Esophagus squamous epithelium (tissue), 5 donors: Measurements from ENCODE around the gene UBA7. TPM values are rescaled to one million over a fixed set of nuclear protein-coding genes. Genes with fewer than 3 reads are reported as not detected.

ENCODE experiments used
- DNase-seq: peaks from one replicate; lab custom pipeline; 2025; lab: John Stamatoyannopoulos, UW
- H3K27ac ChIP-seq, 4 donors: fragments of 200-600 bp; sonication (generic); one replicate each; pipeline ENCODE4 v1.5.1; 2016 to 2019; ENCODE audit warnings: mild to moderate bottlenecking in 1 of 4
- H3K27me3 ChIP-seq, 4 donors: fragments of 200-600 bp; sonication (generic); 1 replicate in 3 of 4; 2 replicates in 1 of 4; pipeline versions ENCODE4 v1.5.1 to v1.6.0; 2017 to 2021; ENCODE audit warnings: antibody characterized with exemption in 1 of 4
- H3K36me3 ChIP-seq, 3 donors: fragments of 200-600 bp; sonication (generic); one replicate each; pipeline ENCODE4 v1.5.1; 2016 to 2019
- H3K4me1 ChIP-seq, 3 donors: fragments of 200-600 bp; sonication (generic); one replicate each; pipeline ENCODE4 v1.5.1; 2017 to 2019
- H3K4me3 ChIP-seq, 4 donors: fragments of 200-600 bp; sonication (generic); 1 replicate in 3 of 4; 2 replicates in 1 of 4; pipeline ENCODE4 v1.5.1; 2016 to 2019; ENCODE audit warnings: mild to moderate bottlenecking in 2 of 4, moderate library complexity in 1 of 4
- H3K9me3 ChIP-seq, 3 donors: fragments of 200-600 bp; sonication (generic); one replicate each; pipeline ENCODE4 v1.5.1; 2016 to 2019
- POLR2A ChIP-seq, 4 donors: fragments of 450-650 bp; IDR thresholded peaks; one replicate each; pipeline ENCODE4 v1.6.1; 2017; ENCODE audit warnings: antibody characterized with exemption in 4 of 4, mild to moderate bottlenecking in 4 of 4, moderate library complexity in 3 of 4
- WGBS, 2 donors: methylation state at CpG; one replicate each; pipeline ENCODE4 v1.1.5; 2018; 5-methylcytosine and 5-hydroxymethylcytosine counted together
- intact Hi-C: fragments of 100-400 bp; cut with DNase I; formaldehyde crosslinking; loops from one replicate; pipeline ENCODE4 v1.15.0; 2022
- total RNA-seq, 4 donors: library from RNA; depleted of rRNA; stranded (reverse); fragments of >200 nt; gene quantifications; one replicate each; pipeline ENCODE4 v1.1.0, GENCODE V29; 2016
- TF ChIP-seq, protein P1 (sequence below), 6 experiments: fragments of 450-650 bp in 4 of 6; fragments of 200-600 bp in 2 of 6; sonication (generic) in 2 of 6; IDR thresholded peaks; one replicate each; pipeline ENCODE4 v1.5.1; 2016 to 2019; ENCODE audit warnings: antibody characterized with exemption in 6 of 6, mild to moderate bottlenecking in 4 of 6, moderate library complexity in 4 of 6
- donor health status: DM: yes; HTN: yes; CAD: no.

UBA7 gene
- total RNA-seq, 4 donors from 2014 or later: 8.1 to 43.3 (median 33.8) TPM

DNA sequence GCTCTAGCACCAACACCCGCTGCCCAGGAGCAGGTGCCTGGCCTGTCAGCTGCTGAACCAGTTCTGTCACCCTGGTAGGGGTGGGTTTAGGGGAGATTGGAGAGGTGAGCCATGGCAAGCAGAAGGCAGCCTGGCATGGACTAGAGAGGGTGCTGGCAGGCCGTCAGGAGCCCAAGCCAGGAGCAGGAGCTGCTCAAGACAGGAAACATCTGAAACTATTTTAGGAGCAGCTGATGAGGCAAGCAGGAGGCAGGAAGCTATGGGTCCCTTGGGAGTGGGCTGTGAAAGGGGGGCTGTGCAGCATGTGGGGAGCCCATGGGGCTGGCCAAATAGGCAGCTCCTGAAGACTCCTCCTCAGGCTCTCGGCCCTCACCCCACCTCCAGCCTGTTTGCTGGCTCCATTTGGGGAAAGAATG, 8.4 kb downstream of the UBA7 start:
- no peak for DNase-seq
- intact Hi-C loops: no loop called here
- Histone ChIP-seq H3K9me3 (no peaks in the 10 kb centered on the region), H3K4me1 (peaks cover 44 to 69% (median 51%) of the 10 kb centered on the region in 3 donors), H3K27ac (peak overlapping the region; percentile 96 to 98 (median 97)), H3K36me3 (peaks cover 6 to 29% (median 10%) of the 10 kb centered on the region in 3 donors), H3K27me3 (peaks cover 0 to 2% (median 0%) of the 10 kb centered on the region in 4 donors), H3K4me3 (peak overlapping the region in 3 of 4 donors; percentile 87 to 93 (median 92))
- TF ChIP-seq POLR2A (IDR thresholded peaks at IDR 0.05): no peak
- TF ChIP-seq, protein P1, sequence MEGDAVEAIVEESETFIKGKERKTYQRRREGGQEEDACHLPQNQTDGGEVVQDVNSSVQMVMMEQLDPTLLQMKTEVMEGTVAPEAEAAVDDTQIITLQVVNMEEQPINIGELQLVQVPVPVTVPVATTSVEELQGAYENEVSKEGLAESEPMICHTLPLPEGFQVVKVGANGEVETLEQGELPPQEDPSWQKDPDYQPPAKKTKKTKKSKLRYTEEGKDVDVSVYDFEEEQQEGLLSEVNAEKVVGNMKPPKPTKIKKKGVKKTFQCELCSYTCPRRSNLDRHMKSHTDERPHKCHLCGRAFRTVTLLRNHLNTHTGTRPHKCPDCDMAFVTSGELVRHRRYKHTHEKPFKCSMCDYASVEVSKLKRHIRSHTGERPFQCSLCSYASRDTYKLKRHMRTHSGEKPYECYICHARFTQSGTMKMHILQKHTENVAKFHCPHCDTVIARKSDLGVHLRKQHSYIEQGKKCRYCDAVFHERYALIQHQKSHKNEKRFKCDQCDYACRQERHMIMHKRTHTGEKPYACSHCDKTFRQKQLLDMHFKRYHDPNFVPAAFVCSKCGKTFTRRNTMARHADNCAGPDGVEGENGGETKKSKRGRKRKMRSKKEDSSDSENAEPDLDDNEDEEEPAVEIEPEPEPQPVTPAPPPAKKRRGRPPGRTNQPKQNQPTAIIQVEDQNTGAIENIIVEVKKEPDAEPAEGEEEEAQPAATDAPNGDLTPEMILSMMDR (IDR thresholded peaks at IDR 0.05): no peak
- WGBS, 2 donors: 20 to 21% methylated on average over 2 of the region's 3 CpGs

DNA sequence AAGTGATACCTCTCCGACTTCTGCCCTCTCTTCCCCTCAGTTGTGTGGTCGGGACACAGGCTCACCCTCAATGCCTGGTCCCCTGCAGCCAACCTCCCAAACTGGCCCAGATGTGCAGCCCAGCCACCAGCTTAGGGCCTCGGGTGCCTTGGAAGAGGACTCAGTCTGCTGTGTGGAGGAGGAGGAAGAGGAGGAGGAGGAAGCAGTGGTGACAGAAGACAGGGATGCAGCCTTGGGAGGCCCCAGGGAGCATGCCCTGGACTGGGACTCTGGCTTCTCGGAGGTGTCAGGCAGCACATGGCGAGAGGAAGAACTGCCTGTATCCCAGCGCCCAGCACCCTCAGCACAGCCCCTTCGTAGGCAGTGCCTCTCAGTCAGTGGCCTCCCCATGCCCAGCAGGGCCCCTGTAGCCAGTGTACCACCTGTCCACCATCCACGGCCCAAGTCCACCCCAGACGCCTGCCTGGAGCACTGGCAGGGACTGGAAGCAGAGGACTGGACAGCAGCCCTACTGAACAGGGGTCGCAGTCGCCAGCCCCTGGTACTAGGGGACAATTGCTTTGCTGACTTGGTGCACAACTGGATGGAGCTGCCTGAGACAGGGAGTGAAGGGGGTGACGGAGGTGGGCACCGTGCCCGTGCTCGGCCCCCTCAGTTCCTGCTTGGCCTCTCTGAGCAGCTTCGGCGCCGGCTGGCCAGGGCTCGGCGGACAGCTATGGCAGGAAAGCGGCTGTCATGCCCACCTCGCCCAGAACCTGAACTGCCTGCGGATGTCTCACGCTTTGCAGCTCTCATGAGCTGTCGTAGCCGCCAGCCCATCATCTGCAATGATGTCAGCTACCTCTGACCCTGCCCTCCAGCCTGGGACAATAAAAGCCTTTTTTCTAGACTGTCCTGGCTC, 9.4 kb downstream of the UBA7 start:
- H3K27ac ChIP-seq: peak overlapping the region; percentile 96 to 98 (median 97)
- H3K4me3 ChIP-seq: peak overlapping the region; percentile 87 to 93 (median 90)
- intact Hi-C loops: loop anchor here (5.0 kb wide), 1 partner anchor 98 kb away; the partner anchor contains the start of gene MST1R
- peaks cover 50 to 77% (median 51%) of the 10 kb centered on the region in 3 donors for H3K4me1 ChIP-seq
- no peak for DNase-seq
- peaks cover 0 to 2% (median 0%) of the 10 kb centered on the region in 4 donors for H3K27me3 ChIP-seq
- WGBS, 2 donors: 22 to 40% methylated on average over 2 to 14 of the region's 26 CpGs
- peaks cover 0 to 19% (median 3%) of the 10 kb centered on the region in 3 donors for H3K36me3 ChIP-seq
- TF ChIP-seq, protein P1 (IDR thresholded peaks at IDR 0.05): no peak
- TF ChIP-seq POLR2A (IDR thresholded peaks at IDR 0.05): no peak
- no peaks in the 10 kb centered on the region for H3K9me3 ChIP-seq

DNA sequence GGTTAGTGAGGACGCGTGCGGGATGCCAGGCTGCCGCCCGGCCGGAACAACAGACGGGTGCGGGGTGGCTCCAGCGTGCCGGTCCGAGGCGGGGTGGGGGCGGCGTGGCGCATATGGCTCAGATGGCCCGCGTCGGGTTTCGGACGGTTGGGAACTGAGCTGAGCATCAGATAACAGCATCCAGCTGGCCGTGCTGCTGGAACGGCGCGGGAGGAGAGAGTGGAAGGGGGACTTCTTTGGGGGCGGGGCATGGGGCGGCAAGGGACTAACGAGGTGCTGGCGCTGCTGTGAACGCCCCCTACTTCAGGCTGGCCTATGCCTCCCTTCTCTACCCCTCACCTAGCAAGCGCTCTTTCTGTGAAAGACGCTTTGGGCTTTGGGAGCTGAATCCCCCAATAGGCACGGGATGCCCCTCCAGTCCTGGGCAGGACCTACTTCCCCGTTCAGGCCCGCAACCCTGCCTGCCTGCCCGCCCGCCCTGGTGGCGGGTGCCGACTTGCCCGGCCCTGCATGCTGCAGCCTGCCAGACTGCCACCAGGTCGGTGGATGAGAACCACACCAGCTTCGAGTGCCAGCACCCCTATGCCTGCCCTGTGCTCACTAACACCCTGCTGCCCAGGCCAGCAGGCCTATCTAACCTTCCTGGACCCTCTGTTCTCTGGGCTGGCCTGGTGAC, 10.2 kb downstream of the UBA7 start:
- peaks cover 0 to 2% (median 0%) of the 10 kb centered on the region in 4 donors for H3K27me3 ChIP-seq
- H3K4me3 ChIP-seq: peak overlapping the region; percentile 87 to 93 (median 90)
- peaks cover 51 to 74% (median 52%) of the 10 kb centered on the region in 3 donors for H3K4me1 ChIP-seq
- no peaks in the 10 kb centered on the region for H3K9me3 ChIP-seq
- no peak for DNase-seq
- 0% methylated on average over 5 to 9 of the region's 41 CpGs for WGBS, 2 donors
- H3K36me3 ChIP-seq: peaks cover 0 to 11% (median 0%) of the 10 kb centered on the region in 3 donors
- intact Hi-C loops: loop anchor here (2.0 to 5.0 kb wide), 2 partner anchors 35 to 99 kb away; partner anchors contain the start of gene MST1R
- TF ChIP-seq, protein P1 (IDR thresholded peaks at IDR 0.05): peak in 3 of 6 experiments; percentile 20 to 54 (median 42)
- no peak for TF ChIP-seq POLR2A (IDR thresholded peaks at IDR 0.05)
- peak overlapping the region; percentile 96 to 98 (median 97) for H3K27ac ChIP-seq

DNA sequence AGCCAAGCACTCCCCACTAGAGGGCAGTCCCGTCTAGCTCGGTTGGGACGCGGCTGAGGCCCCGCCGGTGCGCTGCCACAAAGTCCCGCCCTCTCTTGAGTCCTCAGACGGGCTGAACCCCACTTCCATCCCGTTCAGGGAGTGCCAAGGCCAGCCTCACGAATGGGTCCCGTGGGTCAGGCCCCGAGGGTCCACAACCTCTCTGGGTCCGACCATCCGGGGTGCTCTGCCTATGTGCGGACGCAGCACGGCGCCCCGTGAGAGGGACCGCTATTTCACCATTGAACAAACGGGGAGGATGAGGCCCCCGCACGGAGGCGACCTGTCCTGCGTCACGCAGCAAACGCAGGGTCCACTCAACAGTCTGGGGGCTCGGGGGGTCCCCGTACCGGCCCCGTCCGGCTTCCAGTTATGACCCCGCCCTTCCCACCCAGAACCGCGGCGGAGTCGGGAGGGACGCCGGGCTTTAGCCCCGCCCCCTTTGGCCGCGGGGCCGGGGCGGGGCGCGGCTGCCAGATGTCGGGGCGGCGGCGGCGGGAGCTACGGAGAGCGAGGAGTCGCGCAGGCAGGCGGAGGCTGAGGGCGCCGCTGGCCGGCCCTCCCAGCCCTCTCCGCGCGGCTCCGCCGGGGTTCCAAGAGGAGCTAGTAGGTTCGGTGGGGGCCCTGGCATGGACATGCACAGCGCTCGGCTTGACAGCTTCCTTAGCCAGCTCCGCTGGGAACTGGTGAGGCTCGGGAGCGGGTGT, 10.9 kb downstream of the UBA7 start, which contains the start of gene INKA1:
Gene INKA1 (plus strand): TSS at position 543 of the 746 bp plus-strand sequence. CDS start 132 bp downstream, at position 675.
- peaks cover 49 to 67% (median 52%) of the 10 kb centered on the region in 3 donors for H3K4me1 ChIP-seq
- no peaks in the 10 kb centered on the region for H3K9me3 ChIP-seq
- peak within 1 kb of the TSS; percentile 96 to 98 (median 97) for H3K27ac ChIP-seq
- WGBS, 2 donors: 1% methylated on average over 14 of the region's 71 CpGs; no CpG with 5 or more reads in 1 of the 2 donors
- TF ChIP-seq, protein P1 (IDR thresholded peaks at IDR 0.05): peak; percentile 89 to 95 (median 92)
- TF ChIP-seq POLR2A (IDR thresholded peaks at IDR 0.05): peak in 2 of 4 donors; percentile 80 to 81
- H3K27me3 ChIP-seq: peaks cover 0 to 2% (median 0%) of the 10 kb centered on the region in 4 donors
- DNase-seq: peak; percentile 69
- H3K36me3 ChIP-seq: peaks cover 0 to 5% (median 0%) of the 10 kb centered on the region in 3 donors
- H3K4me3 ChIP-seq: peak within 1 kb of the TSS; percentile 87 to 93 (median 90)
- intact Hi-C loops: loop anchor here (2.0 to 5.0 kb wide), 2 partner anchors 36 to 99 kb away; partner anchors contain the start of gene MST1R
